Smooth muscle cell (in vitro differentiated cells): ENCODE results near the gene UNC80. TPM values are rescaled to one million over a fixed set of nuclear protein-coding genes. Genes with fewer than 3 reads are reported as not detected.

Experiments used
- DNase-seq: peaks from one replicate; lab custom pipeline; 2025; ENCODE audit not compliant: unreplicated experiment; lab: John Stamatoyannopoulos, UW
- H2AFZ ChIP-seq: fragments of 200-600 bp; sonication (generic); 2 replicates; pipeline ENCODE4 v1.6.0; 2016; ENCODE audit warnings: antibody characterized with exemption, low read depth, mild to moderate bottlenecking
- H3F3A ChIP-seq: fragments of 200-600 bp; sonication (generic); 2 replicates; pipeline ENCODE4 v1.6.0; 2017; ENCODE audit warnings: antibody characterized with exemption, low read depth
- H3K27ac ChIP-seq: fragments of 200-600 bp; sonication (generic); 2 replicates; pipeline ENCODE4 v1.5.1; 2016; ENCODE audit warnings: low read depth, mild to moderate bottlenecking
- H3K27me3 ChIP-seq: fragments of 200-600 bp; sonication (generic); 2 replicates; pipeline ENCODE4 v1.6.1; 2016; ENCODE audit warnings: low read depth, mild to moderate bottlenecking
- H3K36me3 ChIP-seq: fragments of 200-600 bp; sonication (generic); 2 replicates; pipeline ENCODE4 v1.5.1; 2016; ENCODE audit warnings: low read depth
- H3K4me1 ChIP-seq: fragments of 200-600 bp; sonication (generic); 2 replicates; pipeline ENCODE4 v1.5.1; 2016; ENCODE audit warnings: low read depth
- H3K4me2 ChIP-seq: fragments of 200-600 bp; sonication (generic); 2 replicates; pipeline ENCODE4 v1.6.0; 2016; ENCODE audit warnings: mild to moderate bottlenecking
- H3K4me3 ChIP-seq: fragments of 200-600 bp; sonication (generic); 2 replicates; pipeline ENCODE4 v1.5.1; 2016; ENCODE audit warnings: mild to moderate bottlenecking
- H3K79me2 ChIP-seq: fragments of 200-600 bp; sonication (generic); 2 replicates; pipeline ENCODE4 v1.6.0; 2016; ENCODE audit warnings: low read depth, mild to moderate bottlenecking
- H3K9ac ChIP-seq: fragments of 200-600 bp; sonication (generic); 2 replicates; pipeline ENCODE4 v1.6.0; 2016; ENCODE audit warnings: low read depth
- H3K9me3 ChIP-seq: fragments of 200-600 bp; sonication (generic); replicated peaks from 2 replicates; pipeline ENCODE4 v1.5.1; 2016; ENCODE audit warnings: low read depth
- H4K20me1 ChIP-seq: fragments of 200-600 bp; sonication (generic); 2 replicates; pipeline ENCODE4 v1.6.0; 2016; ENCODE audit warnings: low read depth
- WGBS: methylation state at CpG from one replicate; pipeline ENCODE4 v1.1.7; 2016; ENCODE audit warnings: low lambda C conversion rate; 5-methylcytosine and 5-hydroxymethylcytosine counted together
- polyA plus RNA-seq: library from polyadenylated mRNA; unstranded; fragments of >200 nt; fragmentation: Nextera tagmentation; extraction: Ambion mirVana; gene quantifications from 2 replicates; pipeline ENCODE4 v1.2.1, GENCODE V29; 2016
- total RNA-seq: library from RNA; depleted of rRNA; stranded (reverse); fragments of >200 nt; gene quantifications from 2 replicates; pipeline ENCODE4 v1.2.3, GENCODE V29; 2014
- TF ChIP-seq, protein P1 (sequence below): fragments of 200-600 bp; sonication (generic); IDR thresholded peaks from 2 replicates; pipeline ENCODE4 v1.5.1; 2017; ENCODE audit warnings: borderline replicate concordance, mild to moderate bottlenecking, antibody characterized with exemption; ENCODE audit not compliant: insufficient read depth, poor library complexity, severe bottlenecking

The UNC80 gene
- total and polyA plus RNA-seq, 2 experiments from 2014 or later: not detected

GRCh38 chr2:209977386-209978239, 206.0 kb downstream of the UNC80 start:
- TF ChIP-seq, protein P1, sequence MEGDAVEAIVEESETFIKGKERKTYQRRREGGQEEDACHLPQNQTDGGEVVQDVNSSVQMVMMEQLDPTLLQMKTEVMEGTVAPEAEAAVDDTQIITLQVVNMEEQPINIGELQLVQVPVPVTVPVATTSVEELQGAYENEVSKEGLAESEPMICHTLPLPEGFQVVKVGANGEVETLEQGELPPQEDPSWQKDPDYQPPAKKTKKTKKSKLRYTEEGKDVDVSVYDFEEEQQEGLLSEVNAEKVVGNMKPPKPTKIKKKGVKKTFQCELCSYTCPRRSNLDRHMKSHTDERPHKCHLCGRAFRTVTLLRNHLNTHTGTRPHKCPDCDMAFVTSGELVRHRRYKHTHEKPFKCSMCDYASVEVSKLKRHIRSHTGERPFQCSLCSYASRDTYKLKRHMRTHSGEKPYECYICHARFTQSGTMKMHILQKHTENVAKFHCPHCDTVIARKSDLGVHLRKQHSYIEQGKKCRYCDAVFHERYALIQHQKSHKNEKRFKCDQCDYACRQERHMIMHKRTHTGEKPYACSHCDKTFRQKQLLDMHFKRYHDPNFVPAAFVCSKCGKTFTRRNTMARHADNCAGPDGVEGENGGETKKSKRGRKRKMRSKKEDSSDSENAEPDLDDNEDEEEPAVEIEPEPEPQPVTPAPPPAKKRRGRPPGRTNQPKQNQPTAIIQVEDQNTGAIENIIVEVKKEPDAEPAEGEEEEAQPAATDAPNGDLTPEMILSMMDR: peak; percentile 47
- Histone ChIP-seq H3K4me2 (no peak overlapping the region), H3K9ac (no peak overlapping the region), H3F3A (peaks cover 3% of the 10 kb centered on the region), H3K36me3 (no peaks in the 10 kb centered on the region), H3K79me2 (no peaks in the 10 kb centered on the region), H3K27ac (no peak overlapping the region), H2AFZ (no peak overlapping the region), H3K9me3 (no peaks in the 10 kb centered on the region), H3K4me3 (no peak overlapping the region), H4K20me1 (no peaks in the 10 kb centered on the region), H3K4me1 (no peaks in the 10 kb centered on the region), H3K27me3 (no peaks in the 10 kb centered on the region)
- WGBS: 93% methylated on average over 2 of the region's 2 CpGs
- no peak for DNase-seq

DNA sequence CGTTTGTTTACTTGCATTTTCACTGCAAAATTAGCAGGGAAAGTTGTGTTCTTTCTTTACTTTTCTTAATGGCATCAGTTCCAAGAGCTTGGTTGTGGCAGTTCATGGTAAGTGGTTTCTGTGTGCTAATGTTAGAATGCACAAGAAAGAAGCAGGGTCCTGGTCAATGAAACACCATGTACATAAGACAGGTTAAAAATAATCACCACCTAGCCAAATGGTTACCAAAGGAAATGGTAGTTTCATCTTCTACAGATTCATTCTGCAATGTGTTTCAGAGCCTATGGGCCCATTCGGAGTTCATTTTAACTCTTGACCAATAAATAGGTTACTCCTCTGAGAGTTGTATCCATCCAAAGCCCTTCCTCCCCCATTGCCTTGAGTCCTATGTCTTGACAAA, 212.7 kb downstream of the UNC80 start:
- TF ChIP-seq, protein P1: no peak
- WGBS: 87% methylated on average over 2 of the region's 2 CpGs

GRCh38 chr2:209985874-209986273, 214.2 kb downstream of the UNC80 start:
- H3K9me3 ChIP-seq: no peaks in the 10 kb centered on the region
- no peak overlapping the region for H3K4me2 ChIP-seq
- H3F3A ChIP-seq: no peaks in the 10 kb centered on the region
- H3K4me1 ChIP-seq: no peaks in the 10 kb centered on the region
- 80% methylated on average over 3 of the region's 3 CpGs for WGBS
- H4K20me1 ChIP-seq: no peaks in the 10 kb centered on the region
- H3K27me3 ChIP-seq: peaks cover 11% of the 10 kb centered on the region
- H3K27ac ChIP-seq: no peak overlapping the region
- H3K9ac ChIP-seq: no peak overlapping the region
- DNase-seq: no peak
- H3K36me3 ChIP-seq: no peaks in the 10 kb centered on the region
- TF ChIP-seq, protein P1: no peak
- no peaks in the 10 kb centered on the region for H3K79me2 ChIP-seq
- no peak overlapping the region for H2AFZ ChIP-seq
- no peak overlapping the region for H3K4me3 ChIP-seq

More for the DNA sequence above, 212.7 kb downstream of the UNC80 start:
- Histone ChIP-seq H4K20me1 (no peaks in the 10 kb centered on the region), H3K4me1 (no peaks in the 10 kb centered on the region), H3K27me3 (no peaks in the 10 kb centered on the region), H3K9me3 (no peaks in the 10 kb centered on the region), H3K4me3 (no peak overlapping the region), H3F3A (no peaks in the 10 kb centered on the region), H3K36me3 (no peaks in the 10 kb centered on the region), H3K9ac (no peak overlapping the region), H3K27ac (no peak overlapping the region), H3K4me2 (no peak overlapping the region), H3K79me2 (no peaks in the 10 kb centered on the region), H2AFZ (no peak overlapping the region)
- DNase-seq: no peak
